Activated CD8-positive, alpha-beta memory T cell treated with anti-CD3 and anti-CD28 coated beads, Interleukin-2, amount 50 U/mL, for 1 hour (primary cell): Measurements from ENCODE around the gene RPP25L.

Experiments used
- DNase-seq: peaks from one replicate; pipeline ENCODE4 v3.0.0-alpha.2; 2020; ENCODE audit errors: extremely low read depth

RPP25L gene

DNA sequence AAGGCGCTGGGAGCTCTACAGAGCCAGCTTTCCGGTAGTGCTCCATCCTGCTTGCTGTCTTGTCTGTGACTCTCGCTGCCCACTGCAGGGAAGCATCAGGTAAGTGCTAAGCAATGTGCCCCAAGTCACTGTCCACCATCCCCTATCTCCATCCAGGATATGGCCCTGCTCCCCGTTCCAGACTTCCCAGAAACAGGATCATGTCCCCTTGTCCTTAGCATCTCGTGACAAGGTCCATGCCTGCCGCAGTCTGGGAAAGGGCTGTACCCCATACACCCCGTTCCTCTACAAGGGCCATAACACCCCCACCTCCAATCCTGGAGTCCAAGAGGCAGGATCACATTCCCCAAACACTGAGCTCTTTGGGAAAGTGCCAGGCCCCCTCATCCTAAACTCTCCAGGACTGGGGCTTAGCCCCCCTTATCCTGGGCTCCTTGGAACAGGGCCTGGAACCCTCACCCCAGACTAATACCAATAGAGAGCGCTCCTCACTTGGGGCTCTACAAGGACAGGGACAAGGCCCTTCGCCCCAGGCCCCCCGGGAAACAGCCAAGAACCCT lies 566 bp downstream of the RPP25L start:
- DNase-seq = no peak

DNA sequence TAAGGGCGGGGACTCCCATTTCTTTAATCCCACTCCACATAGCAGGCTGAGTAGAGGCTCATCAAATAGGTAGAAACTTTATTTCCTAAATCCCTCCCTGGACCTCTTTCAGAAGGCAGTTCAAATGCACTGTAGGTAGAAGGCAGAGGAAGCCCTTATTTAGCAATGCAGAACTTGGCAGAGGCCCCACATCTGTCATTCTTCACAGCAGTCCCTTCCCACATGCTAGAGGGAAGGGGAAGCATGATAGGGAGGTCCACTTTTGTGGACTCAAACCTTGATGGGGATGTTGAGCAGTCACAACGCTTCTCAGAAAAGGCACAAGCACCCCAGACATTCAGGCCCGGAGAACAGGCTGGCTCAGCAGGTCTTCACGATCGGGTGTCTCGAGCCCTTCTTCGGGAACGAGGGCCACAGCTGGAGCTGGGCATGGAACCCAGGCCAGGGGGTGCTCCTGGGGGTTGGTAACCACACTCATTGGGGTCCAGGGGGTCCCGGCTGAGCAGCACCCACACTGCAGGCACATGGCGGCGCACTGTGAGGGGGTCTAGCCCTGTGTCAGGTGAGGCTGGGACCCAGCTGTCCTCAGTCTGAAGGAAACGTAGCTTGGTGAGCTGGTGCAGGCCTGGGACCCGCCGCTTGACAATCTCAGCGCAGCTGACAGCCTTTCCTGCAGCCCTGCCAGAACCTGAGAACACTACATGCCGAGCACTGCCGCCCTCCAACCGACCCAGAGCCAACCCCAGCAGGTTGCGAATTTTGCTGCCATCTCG lies 1.3 kb downstream of the RPP25L start:
- no peak for DNase-seq

DNA sequence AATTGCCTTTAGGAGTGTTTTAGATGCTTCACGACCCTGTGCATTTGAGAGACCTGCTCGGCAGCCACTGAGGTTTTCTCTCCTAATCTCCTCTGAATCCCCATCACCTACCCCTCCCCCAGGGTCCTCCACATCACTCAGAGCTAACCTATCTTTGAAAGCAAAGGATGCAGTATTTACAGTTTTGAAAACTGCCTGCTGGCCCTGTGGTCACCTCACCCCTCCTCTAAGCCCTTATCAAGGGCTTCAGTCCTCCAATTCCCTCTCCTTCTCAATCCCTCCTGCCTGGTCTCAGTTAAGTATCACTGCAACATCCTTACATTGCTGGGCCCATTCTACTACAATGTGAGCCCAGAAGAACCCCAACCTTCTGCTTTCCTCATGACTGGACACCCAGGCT lies 4.6 kb downstream of the RPP25L start:
- no peak for DNase-seq

DNA sequence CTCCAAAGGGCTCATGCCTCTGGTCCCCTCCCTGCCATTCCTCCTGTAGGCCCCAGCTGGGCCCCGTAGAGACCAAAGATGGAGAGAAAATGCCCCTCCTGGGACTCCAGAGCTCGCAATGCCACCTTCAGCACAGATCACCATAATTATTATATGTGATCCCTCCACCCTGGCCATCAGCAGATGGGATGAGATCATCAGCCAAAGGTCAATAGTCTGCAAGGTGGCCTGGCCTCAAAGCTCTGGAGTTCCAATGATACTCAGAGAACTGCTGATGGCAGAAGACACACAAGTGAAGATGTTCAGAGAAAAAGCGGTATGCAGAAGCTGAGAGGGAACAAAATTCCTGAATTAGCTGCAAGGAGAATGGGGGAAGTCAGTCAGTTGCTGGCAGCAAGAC lies 5.0 kb downstream of the RPP25L start:
- DNase-seq = no peak

GRCh38 chr9:34606190-34606589 lies 5.7 kb downstream of the RPP25L start:
- DNase-seq = no peak

- DNase-seq = peak; percentile 32
These were observed 8.2 kb downstream of the RPP25L start for GRCh38 chr9:34603610-34604231.

DNA sequence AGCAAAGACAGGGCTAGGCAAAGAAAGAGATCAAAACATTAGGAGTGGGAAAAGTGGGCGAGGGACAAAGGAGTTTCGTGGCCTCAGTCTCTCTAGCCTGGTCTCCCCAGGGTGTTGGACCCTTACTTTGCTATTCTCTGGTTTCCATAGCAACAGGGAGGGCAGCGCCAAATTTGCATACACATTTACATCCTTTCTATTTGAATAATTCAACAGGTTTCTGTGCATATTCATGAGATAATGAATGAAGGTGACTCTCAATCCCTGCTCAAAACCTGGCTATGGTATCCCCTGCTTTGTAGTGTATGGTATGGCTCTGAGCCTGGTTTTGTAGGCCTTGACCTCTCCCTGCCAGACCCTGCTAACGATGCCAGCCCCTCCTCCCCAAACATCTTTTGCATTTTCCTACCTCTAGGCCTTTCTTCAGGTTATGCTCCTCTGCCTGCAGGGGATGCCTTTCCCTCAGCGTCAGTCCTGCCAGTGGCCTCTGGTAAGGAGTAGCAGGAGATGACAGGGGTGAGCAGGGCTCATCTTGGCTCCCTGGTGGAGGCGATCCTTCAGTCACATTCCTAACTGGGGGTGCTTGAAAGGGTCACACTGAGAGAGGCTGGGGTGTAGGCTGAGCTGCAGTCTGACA lies 9.8 kb downstream of the RPP25L start:
- DNase-seq = no peak

GRCh38 chr9:34600908-34601307 lies 11.0 kb downstream of the RPP25L start:
- no peak for DNase-seq

DNA sequence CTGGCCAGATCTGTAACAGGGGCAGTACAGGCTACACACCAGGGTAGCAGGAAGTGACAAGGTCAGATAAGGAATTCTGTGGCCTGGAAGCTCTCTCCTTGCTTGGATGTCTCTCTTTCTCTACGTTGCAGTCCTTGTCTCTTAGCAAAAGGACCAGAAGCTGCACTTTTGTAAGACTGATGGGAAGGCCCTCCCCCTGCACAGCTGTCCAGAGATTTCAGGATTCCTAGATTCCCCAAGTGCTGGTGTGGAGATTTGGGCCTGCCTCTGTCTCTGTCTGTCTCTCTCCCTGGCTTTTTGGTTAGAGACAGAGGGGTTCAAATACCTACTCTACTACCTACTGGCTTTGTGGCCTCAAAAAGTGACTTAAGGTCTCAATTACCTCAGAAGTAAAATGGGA lies 12.4 kb downstream of the RPP25L start:
- no peak for DNase-seq

GRCh38 chr9:34594177-34594576 lies 17.7 kb downstream of the RPP25L start:
- DNase-seq = no peak

DNA sequence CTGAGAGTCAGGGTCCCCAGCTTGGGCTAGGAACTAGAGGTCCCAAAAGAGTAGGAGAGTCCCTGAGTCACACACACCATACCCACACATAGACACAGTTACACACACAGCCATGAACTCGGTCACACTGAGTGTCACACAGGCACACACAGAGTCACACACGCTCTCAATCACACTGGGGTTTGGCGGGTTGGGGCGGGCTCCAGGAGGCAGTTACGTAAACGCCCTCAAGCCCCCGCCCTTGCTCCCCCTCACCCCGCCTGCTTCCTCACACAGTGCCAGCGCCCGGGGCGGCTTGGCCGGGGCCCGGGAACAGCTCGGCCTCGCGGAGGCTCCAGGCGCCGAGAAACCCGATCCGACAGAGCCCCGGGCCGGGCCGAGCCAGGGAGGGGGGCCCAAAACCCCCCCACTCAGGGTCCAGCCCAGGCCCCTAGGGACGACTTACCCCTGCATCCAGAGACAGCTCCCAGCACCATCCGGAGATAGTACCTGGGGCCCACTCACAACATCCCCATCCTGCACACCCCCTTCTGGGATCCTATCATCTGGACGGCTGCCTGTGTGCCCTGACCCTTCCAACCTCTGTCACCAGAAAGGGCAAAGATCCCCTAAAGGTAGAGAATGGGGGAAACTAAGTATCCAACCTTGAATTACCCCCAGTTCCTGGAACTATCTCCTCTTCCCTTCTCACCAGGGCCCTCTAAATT lies 18.8 kb downstream of the RPP25L start:
- DNase-seq = no peak

- no peak for DNase-seq
These were observed 19.7 kb downstream of the RPP25L start for GRCh38 chr9:34591917-34592866.

- DNase-seq = peak; percentile 23
These were observed 20.5 kb downstream of the RPP25L start for GRCh38 chr9:34591248-34591916.

- no peak for DNase-seq
These were observed 21.3 kb downstream of the RPP25L start for GRCh38 chr9:34590381-34591247.

GRCh38 chr9:34589636-34590380 lies 22.1 kb downstream of the RPP25L start, which contains the start of gene CNTFR:
TSS of gene CNTFR (minus strand) at chr9:34589724. CDS start at chr9:34568981, 20,743 bp downstream.
- no peak for DNase-seq

- DNase-seq = no peak
These were observed 22.9 kb downstream of the RPP25L start for GRCh38 chr9:34588671-34589635.

DNA sequence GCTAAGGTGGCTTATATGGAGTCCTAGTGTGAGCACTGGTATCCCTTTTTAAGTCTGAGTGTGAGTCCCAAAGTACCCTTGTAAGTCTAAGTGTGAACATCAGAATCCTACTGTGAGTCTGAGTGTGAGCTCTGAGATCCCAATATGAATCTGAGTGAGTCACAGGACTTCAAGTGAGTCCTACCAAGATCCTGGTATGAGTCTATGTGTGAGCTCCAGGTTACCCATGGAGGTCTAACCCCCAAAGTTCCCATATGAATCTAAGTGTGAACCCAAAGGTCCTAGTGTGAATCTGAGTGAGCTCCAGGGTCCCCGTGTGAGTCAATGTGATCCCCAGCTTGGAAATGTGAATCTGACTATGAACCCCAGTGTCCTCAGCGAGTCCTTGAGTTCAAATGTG lies 24.6 kb downstream of the RPP25L start:
- no peak for DNase-seq
